ENCODE data around the gene SLC35G2.

DNA sequence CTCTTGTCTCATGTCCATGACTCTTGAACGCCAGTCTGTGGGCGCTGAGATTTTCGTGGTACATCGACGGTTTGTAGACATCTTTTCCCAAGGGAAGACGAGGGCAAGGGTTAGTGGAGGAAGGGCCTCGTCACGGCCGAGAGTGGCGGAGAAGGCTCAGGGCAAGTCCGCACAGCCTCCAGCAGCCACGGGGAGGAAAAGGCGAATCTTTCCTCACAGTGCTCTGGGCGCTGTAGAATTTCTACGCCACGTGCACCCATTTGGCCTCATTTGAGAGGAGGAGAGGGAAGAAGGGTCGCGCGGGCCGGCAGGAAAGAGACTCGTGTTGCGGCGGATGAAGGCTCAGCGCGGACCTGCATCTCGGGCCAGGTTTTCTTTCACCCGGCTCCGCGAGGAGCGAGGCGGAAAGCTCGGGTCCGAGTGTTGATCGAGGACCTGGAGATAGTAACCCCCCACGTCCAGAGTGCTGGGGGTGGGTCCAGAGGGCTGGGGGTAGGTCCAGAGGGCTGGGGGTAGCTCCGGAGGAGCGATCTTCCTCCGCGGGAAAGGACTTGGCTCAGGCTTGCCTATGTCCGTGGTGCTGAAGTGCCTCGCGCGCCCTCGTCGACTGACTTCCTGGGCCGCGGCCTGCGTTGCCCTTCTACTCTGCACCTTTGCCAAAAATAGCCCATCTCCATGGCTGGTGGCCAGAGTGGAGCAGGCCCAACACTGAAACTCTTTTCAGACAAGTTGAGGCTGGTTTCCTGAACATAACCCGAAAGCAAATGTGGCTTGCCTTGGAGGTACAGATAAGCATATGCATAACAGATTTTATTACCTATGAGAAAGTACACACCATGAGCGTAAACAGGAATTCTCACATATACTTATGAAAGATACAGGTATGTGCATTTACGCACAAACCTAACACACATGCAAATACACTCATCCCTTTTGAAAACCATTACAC lies 1.1 kb downstream of the SLC35G2 start:
- TF ChIP-seq POLR2AphosphoS5 (IDR thresholded peaks at IDR 0.05; ENCODE audit: low read depth, low read length) (no peak), POLR2A (IDR thresholded peaks at IDR 0.05; ENCODE audit: low read depth, low read length) (no peak)

All from GM12891 (cell line).